ENCODE results near the gene COL20A1. TPM values are rescaled to one million over a fixed set of nuclear protein-coding genes. Genes with fewer than 3 reads are reported as not detected.

The COL20A1 gene
- total RNA-seq, 1 experiment from 2014 or later: 0.23 TPM

DNA sequence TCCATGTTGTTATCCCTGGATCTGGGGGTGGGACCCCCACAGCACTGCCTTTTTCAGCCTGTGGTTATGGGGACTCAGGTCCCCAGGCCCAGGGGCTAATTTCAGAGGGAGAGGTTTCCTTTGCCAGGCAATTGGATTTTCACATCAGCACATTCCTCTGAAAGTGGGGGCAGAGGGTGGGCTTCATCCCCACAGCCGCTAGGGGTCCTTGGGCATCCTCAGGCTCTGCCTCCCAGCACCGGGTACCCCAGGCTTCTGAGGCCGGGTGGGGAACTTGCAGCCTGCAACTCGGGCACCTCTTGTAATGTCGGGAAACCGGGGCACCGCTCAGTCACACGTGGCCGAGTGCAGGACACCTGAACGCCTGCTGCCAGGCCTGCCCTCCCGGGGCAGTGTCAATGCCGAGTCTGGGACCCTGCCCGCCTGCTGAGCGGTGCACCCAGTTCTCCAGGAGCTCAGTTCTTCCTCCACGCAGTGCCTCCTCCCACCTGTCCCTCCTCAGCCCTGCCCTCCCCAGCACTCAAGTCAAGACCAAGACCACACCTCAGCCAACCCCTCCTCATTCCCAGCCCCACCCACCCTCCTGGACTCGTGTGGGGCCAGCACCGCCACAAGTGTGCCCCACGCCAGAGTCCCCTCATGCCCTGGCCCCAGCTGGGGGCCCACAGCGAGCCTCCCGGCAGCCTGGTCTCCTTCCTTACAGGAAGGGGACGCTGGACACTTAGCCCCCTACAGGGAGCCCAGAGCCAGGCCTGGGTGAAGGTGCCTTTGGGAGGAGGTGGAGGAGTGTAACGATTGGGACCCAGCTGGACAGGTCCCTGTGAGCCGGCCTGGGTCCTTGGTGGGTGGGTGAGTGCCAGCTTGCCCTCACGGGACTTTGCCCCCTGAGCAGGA is 77.0 kb downstream of the COL20A1 start:
- intact Hi-C loops (cut with micrococcal nuclease; ENCODE audit: unreplicated experiment) (no loop called here), in situ Hi-C loops (cut with HindIII; ENCODE audit: low pct_unique_long_range_greater_than_20kb, low sequenced_read_pairs) (no loop called here)
- Histone ChIP-seq H3K9me3 (ENCODE audit: control insufficient read depth, insufficient read depth, low read depth, low read length) (no peaks in the 10 kb centered on the region), H3K36me3 (ENCODE audit: control insufficient read depth, insufficient read depth, low read length) (no peaks in the 10 kb centered on the region), H3K27me3 (ENCODE audit: control insufficient read depth, insufficient read depth, low read length) (no peaks in the 10 kb centered on the region), H3K4me1 (ENCODE audit: control insufficient read depth, insufficient read depth, low read length) (no peaks in the 10 kb centered on the region), H3K27ac (ENCODE audit: low read length) (no peak overlapping the region), H3K4me3 (ENCODE audit: low read depth in 2 of 2, low read length in 2 of 2) (no peak overlapping the region)
- ATAC-seq (no peak), DNase-seq (ENCODE audit: low read depth, low spot score) (no peak)
- CTCF ChIA-PET: interaction anchor here (0.9 kb wide), 2 partner anchors 11 to 61 kb away, joined by 3 read pairs; no protein-coding TSS in a partner anchor
- TF ChIP-seq, protein P1, sequence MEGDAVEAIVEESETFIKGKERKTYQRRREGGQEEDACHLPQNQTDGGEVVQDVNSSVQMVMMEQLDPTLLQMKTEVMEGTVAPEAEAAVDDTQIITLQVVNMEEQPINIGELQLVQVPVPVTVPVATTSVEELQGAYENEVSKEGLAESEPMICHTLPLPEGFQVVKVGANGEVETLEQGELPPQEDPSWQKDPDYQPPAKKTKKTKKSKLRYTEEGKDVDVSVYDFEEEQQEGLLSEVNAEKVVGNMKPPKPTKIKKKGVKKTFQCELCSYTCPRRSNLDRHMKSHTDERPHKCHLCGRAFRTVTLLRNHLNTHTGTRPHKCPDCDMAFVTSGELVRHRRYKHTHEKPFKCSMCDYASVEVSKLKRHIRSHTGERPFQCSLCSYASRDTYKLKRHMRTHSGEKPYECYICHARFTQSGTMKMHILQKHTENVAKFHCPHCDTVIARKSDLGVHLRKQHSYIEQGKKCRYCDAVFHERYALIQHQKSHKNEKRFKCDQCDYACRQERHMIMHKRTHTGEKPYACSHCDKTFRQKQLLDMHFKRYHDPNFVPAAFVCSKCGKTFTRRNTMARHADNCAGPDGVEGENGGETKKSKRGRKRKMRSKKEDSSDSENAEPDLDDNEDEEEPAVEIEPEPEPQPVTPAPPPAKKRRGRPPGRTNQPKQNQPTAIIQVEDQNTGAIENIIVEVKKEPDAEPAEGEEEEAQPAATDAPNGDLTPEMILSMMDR (IDR thresholded peaks at IDR 0.05): no peak
- no peak for TF ChIP-seq SIN3A (IDR thresholded peaks at IDR 0.05; ENCODE audit: borderline replicate concordance, insufficient read depth, low read depth, low read length)
- TF ChIP-seq TCF7L2 (IDR thresholded peaks at IDR 0.05; ENCODE audit: low read depth, low read length): no peak
- no peak for TF ChIP-seq POLR2AphosphoS5 (IDR thresholded peaks at IDR 0.05; ENCODE audit: low read depth, low read length)
- TF ChIP-seq, protein P2, sequence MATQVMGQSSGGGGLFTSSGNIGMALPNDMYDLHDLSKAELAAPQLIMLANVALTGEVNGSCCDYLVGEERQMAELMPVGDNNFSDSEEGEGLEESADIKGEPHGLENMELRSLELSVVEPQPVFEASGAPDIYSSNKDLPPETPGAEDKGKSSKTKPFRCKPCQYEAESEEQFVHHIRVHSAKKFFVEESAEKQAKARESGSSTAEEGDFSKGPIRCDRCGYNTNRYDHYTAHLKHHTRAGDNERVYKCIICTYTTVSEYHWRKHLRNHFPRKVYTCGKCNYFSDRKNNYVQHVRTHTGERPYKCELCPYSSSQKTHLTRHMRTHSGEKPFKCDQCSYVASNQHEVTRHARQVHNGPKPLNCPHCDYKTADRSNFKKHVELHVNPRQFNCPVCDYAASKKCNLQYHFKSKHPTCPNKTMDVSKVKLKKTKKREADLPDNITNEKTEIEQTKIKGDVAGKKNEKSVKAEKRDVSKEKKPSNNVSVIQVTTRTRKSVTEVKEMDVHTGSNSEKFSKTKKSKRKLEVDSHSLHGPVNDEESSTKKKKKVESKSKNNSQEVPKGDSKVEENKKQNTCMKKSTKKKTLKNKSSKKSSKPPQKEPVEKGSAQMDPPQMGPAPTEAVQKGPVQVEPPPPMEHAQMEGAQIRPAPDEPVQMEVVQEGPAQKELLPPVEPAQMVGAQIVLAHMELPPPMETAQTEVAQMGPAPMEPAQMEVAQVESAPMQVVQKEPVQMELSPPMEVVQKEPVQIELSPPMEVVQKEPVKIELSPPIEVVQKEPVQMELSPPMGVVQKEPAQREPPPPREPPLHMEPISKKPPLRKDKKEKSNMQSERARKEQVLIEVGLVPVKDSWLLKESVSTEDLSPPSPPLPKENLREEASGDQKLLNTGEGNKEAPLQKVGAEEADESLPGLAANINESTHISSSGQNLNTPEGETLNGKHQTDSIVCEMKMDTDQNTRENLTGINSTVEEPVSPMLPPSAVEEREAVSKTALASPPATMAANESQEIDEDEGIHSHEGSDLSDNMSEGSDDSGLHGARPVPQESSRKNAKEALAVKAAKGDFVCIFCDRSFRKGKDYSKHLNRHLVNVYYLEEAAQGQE (IDR thresholded peaks at IDR 0.05; ENCODE audit: insufficient read depth in 1 of 2, low read depth in 2 of 2, low read length in 1 of 2): no peak
- POLR2A ChIA-PET: no interaction called here
- no TSS peak for BruUV-seq (replicated peaks)

DNA sequence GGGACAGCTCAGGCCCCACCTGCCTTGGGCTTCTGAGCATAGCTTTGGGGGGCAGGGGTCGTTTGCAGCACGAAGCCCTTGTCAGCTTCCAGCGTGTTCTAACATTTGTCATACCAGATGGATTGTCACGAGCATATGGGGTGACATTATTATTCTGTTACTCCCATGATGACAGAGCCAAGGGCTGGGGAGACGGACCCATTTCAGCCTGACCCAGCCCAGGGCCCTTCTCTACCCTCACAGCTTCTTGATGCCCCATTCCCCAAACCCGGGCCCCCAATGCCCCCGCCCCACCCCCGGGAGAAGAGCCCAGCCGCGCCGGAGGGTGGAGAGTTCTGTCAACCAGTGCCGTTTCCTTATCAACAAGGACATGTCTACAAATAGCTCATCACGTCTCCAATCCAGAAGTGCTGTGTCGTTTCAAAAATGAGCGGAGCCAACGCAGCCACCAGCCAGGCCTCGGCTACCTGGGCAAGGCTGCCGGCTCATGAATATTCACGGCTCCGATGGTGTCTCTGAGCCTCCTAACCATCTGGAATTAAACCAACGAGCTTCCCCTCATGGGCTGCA is 77.7 kb downstream of the COL20A1 start:
- BruUV-seq (replicated peaks): no TSS peak
- intact Hi-C loops (cut with micrococcal nuclease; ENCODE audit: unreplicated experiment): no loop called here
- H3K27me3 ChIP-seq (ENCODE audit: control insufficient read depth, insufficient read depth, low read length): no peaks in the 10 kb centered on the region

More for the DNA sequence above, 77.7 kb downstream of the COL20A1 start:
- POLR2A ChIA-PET: no interaction called here
- CTCF ChIA-PET: interaction anchor here (0.9 kb wide), 2 partner anchors 10 to 62 kb away, joined by 3 read pairs; no protein-coding TSS in a partner anchor
- Histone ChIP-seq H3K36me3 (ENCODE audit: control insufficient read depth, insufficient read depth, low read length) (no peaks in the 10 kb centered on the region), H3K4me3 (ENCODE audit: low read depth in 2 of 2, low read length in 2 of 2) (no peak overlapping the region), H3K27ac (ENCODE audit: low read length) (no peak overlapping the region), H3K9me3 (ENCODE audit: control insufficient read depth, insufficient read depth, low read depth, low read length) (no peaks in the 10 kb centered on the region), H3K4me1 (ENCODE audit: control insufficient read depth, insufficient read depth, low read length) (no peaks in the 10 kb centered on the region)
- TF ChIP-seq POLR2AphosphoS5 (IDR thresholded peaks at IDR 0.05; ENCODE audit: low read depth, low read length): no peak
- no peak for TF ChIP-seq TCF7L2 (IDR thresholded peaks at IDR 0.05; ENCODE audit: low read depth, low read length)
- in situ Hi-C loops (cut with HindIII; ENCODE audit: low pct_unique_long_range_greater_than_20kb, low sequenced_read_pairs): no loop called here
- DNase-seq (ENCODE audit: low read depth, low spot score) (no peak), ATAC-seq (no peak)
